K562 (cell line): Measurements from ENCODE around the gene FBXW11. TPM values are rescaled to one million over a fixed set of nuclear protein-coding genes. Genes with fewer than 3 reads are reported as not detected.

ENCODE experiments used
- ATAC-seq: fragments of 200-7000 bp; cut with Tn5 transposase; 3 replicates; pipeline ENCODE4 v1.9.1; 2020; ENCODE audit warnings: moderate library complexity
- BruUV-seq: library from RNA; stranded (reverse); fragments of 400-500 nt; replicated peaks from 2 replicates; lab custom pipeline; 2021; lab: Mats Ljungman, UMichigan
- CTCF ChIA-PET: fragments of 300-600 bp; formaldehyde crosslinking; extraction: SDS; loops from one replicate; lab custom pipeline; 2021; ENCODE audit warnings: low intra/inter-chr PET ratio; lab: Yijun Ruan, JAX
- POLR2A ChIA-PET: fragments of 300-600, 350-650 bp; sonication (Branson Sonifier 250); formaldehyde crosslinking; extraction: SDS; loops from one replicate; lab custom pipeline; 2021; ENCODE audit warnings: antibody characterized with exemption, inconsistent platforms; lab: Yijun Ruan, JAX
- DNase-seq, 4 experiments: peaks; one replicate each; pipeline versions ENCODE4 v3.0.0 to v3.0.0-alpha.2; 2011 to 2018; ENCODE audit warnings: low spot score in 3 of 4, mixed read lengths in 3 of 4; ENCODE audit errors: extremely low read depth in 1 of 4
- FAIRE-seq: peaks from 2 replicates; lab custom pipeline; 2011; peaks lifted over from hg19 to GRCh38; lab: Jason Lieb, UNC
- H2AFZ ChIP-seq: 2 replicates; pipeline ENCODE4 v1.6.0; 2011; ENCODE audit warnings: low read depth, low read length, control low read depth, inconsistent platforms
- H3K27ac ChIP-seq: fragments of 200-600 bp; 3 replicates; pipeline ENCODE4 v1.8.0; 2011; ENCODE audit warnings: low read depth, mild to moderate bottlenecking, control low read depth, inconsistent platforms, low read length, moderate library complexity, mixed read lengths; ENCODE audit errors: extremely low read depth
- H3K27me3 ChIP-seq, 2 experiments: fragments of 300-600 bp in 1 of 2; 2 replicates in 1 of 2; 3 replicates in 1 of 2; pipeline versions ENCODE4 v1.6.0 to v1.8.0; 2011; ENCODE audit warnings: inconsistent platforms in 2 of 2, low read length in 2 of 2, mild to moderate bottlenecking in 1 of 2, mixed read lengths in 1 of 2, moderate library complexity in 1 of 2; ENCODE audit not compliant: control insufficient read depth in 2 of 2, insufficient read depth in 2 of 2
- H3K36me3 ChIP-seq: fragments of 300-600 bp; 3 replicates; pipeline ENCODE4 v1.8.0; 2011; ENCODE audit warnings: mild to moderate bottlenecking, low read length, inconsistent platforms; ENCODE audit not compliant: control insufficient read depth, insufficient read depth
- H3K4me1 ChIP-seq, 2 experiments: fragments of 200-600 bp in 1 of 2; replicated peaks in 1 of 2; 2 replicates in 1 of 2; 3 replicates in 1 of 2; pipeline versions ENCODE4 v1.5.1 to v1.8.0; 2011; ENCODE audit warnings: inconsistent platforms in 2 of 2, low read length in 2 of 2, mild to moderate bottlenecking in 1 of 2, mixed read lengths in 1 of 2, moderate library complexity in 1 of 2; ENCODE audit not compliant: control insufficient read depth in 2 of 2, insufficient read depth in 2 of 2
- H3K4me2 ChIP-seq: 2 replicates; pipeline ENCODE4 v1.6.1; 2011; ENCODE audit warnings: low read length, control low read depth, inconsistent platforms, mixed read lengths; ENCODE audit not compliant: insufficient read depth
- H3K4me3 ChIP-seq: fragments of 200-600 bp; sonication (generic), shearing (Covaris generic); 2 replicates; pipeline ENCODE4 v1.5.1; 2016; ENCODE audit warnings: control low read depth, inconsistent platforms
- H3K79me2 ChIP-seq: fragments of 200-600 bp; 3 replicates; pipeline ENCODE4 v1.8.0; 2011; ENCODE audit warnings: low read length, inconsistent platforms; ENCODE audit not compliant: control insufficient read depth, insufficient read depth
- H3K9ac ChIP-seq, 2 experiments: 2 replicates each; pipeline versions ENCODE4 v1.6.0 to v1.6.1; 2011; ENCODE audit warnings: low read depth in 2 of 2, low read length in 2 of 2, control low read depth in 1 of 2, inconsistent platforms in 1 of 2, mild to moderate bottlenecking in 1 of 2, mixed read lengths in 1 of 2; ENCODE audit not compliant: insufficient read depth in 1 of 2
- H3K9me1 ChIP-seq: one replicate; pipeline ENCODE4 v1.6.0; 2011; ENCODE audit warnings: inconsistent platforms, mild to moderate bottlenecking, low read length, moderate library complexity; ENCODE audit not compliant: control insufficient read depth, insufficient read depth
- H3K9me3 ChIP-seq: replicated peaks from 2 replicates; pipeline ENCODE4 v1.5.1; 2011; ENCODE audit warnings: low read depth, low read length, inconsistent platforms; ENCODE audit not compliant: control insufficient read depth, insufficient read depth
- H4K20me1 ChIP-seq: replicated peaks from 2 replicates; pipeline ENCODE4 v1.6.1; 2011; ENCODE audit warnings: low read length, inconsistent platforms, mixed read lengths; ENCODE audit not compliant: control insufficient read depth, insufficient read depth
- ARID2 ChIP-seq: fragments of 450-650 bp; IDR thresholded peaks from 2 replicates; pipeline ENCODE4 v1.6.1; 2017; ENCODE audit warnings: antibody characterized with exemption, mild to moderate bottlenecking
- MAFK ChIP-seq: IDR thresholded peaks from 2 replicates; pipeline ENCODE4 v1.6.1; 2011; ENCODE audit warnings: low read length, improper control_type of control experiment
- MTA3 ChIP-seq: fragments of 450-650 bp; formaldehyde crosslinking; IDR thresholded peaks from 2 replicates; pipeline ENCODE4 v1.6.1; 2017; ENCODE audit warnings: mild to moderate bottlenecking, borderline replicate concordance
- NFE2L1 ChIP-seq: fragments of 450-650 bp; IDR thresholded peaks from 2 replicates; pipeline ENCODE4 v1.6.1; 2016; ENCODE audit warnings: missing genetic modification characterization, low read depth, mild to moderate bottlenecking, missing compliant biosample characterization, moderate library complexity, borderline replicate concordance
- POLR2G ChIP-seq: fragments of 200-400 bp; formaldehyde crosslinking; IDR thresholded peaks from 2 replicates; pipeline ENCODE4 v1.6.1; 2017; ENCODE audit warnings: low read depth, mild to moderate bottlenecking, antibody characterized with exemption, low read length, moderate library complexity
- RHOXF2B ChIP-seq: fragments of 250-450 bp; sonication (Bioruptor Pico); conservative IDR thresholded peaks from 2 replicates; pipeline ENCODE4 v1.5.1; 2021
- ZMIZ1 ChIP-seq, 2 experiments: fragments of 150-350 bp in 1 of 2; IDR thresholded peaks; 2 replicates each; pipeline ENCODE4 v1.6.1; 2012 to 2016; ENCODE audit warnings: low read depth in 2 of 2, low read length in 2 of 2, mild to moderate bottlenecking in 1 of 2, moderate library complexity in 1 of 2
- ZNF431 ChIP-seq: sonication (generic); formaldehyde crosslinking; IDR thresholded peaks from 2 replicates; pipeline ENCODE4 v1.8.0; 2022; ENCODE audit warnings: mild to moderate bottlenecking, missing genetic modification reagents
- ZNF655 ChIP-seq: fragments of 250-450 bp; sonication (Bioruptor Pico); IDR thresholded peaks from 2 replicates; pipeline ENCODE4 v1.5.0; 2021
- WGBS: fragments of 100-300 bp; shearing (Covaris generic); methylation state at CpG from one replicate; pipeline ENCODE4 v1.1.6; 2016; ENCODE audit warnings: low coverage, mixed read lengths; ENCODE audit not compliant: insufficient coverage; ENCODE audit errors: missing lambda C conversion rate; 5-methylcytosine and 5-hydroxymethylcytosine counted together
- in situ Hi-C: fragments of 300-500 bp; cut with MboI; formaldehyde crosslinking; loops from 4 replicates; pipeline ENCODE4 v1.15.0; 2018; ENCODE audit warnings: inconsistent platforms, mixed read lengths
- intact Hi-C: fragments of 100-400 bp; cut with micrococcal nuclease; formaldehyde crosslinking; loops from 2 replicates; pipeline ENCODE4 v1.14.2; 2022
- polyA plus RNA-seq, 8 experiments: library from polyadenylated mRNA; depleted of rRNA in 4 of 8; stranded (reverse) in 5 of 8; unstranded in 3 of 8; fragments of >200 nt; fragmentation: Nextera tagmentation in 2 of 8; fragmentation: Illumina TruSeq in 1 of 8; extraction: Ambion mirVana in 2 of 8; extraction: Trizol in 1 of 8; gene quantifications; 2 replicates each; pipeline versions ENCODE4 v1.2.1 to v1.2.3, GENCODE V29; 2011 to 2014; ENCODE audit warnings: inconsistent platforms in 1 of 8, missing spikeins in 1 of 8
- total RNA-seq, 7 experiments: library from RNA; depleted of rRNA in 6 of 7; stranded (reverse); fragments of >200 nt in 6 of 7; fragmentation: Illumina TruSeq in 2 of 7; extraction: Trizol in 2 of 7; gene quantifications; 2 replicates each; pipeline versions ENCODE4 v1.2.1 to v1.2.3, GENCODE V29; 2011 to 2021; ENCODE audit warnings: low replicate concordance in 1 of 7

FBXW11 gene
- total and polyA plus RNA-seq, 9 of the 15 experiments (the other 6 are each of a cell fraction or from before 2014, with no cell fraction given), result 3.0 to 28.6 (median 23.6) TPM

DNA sequence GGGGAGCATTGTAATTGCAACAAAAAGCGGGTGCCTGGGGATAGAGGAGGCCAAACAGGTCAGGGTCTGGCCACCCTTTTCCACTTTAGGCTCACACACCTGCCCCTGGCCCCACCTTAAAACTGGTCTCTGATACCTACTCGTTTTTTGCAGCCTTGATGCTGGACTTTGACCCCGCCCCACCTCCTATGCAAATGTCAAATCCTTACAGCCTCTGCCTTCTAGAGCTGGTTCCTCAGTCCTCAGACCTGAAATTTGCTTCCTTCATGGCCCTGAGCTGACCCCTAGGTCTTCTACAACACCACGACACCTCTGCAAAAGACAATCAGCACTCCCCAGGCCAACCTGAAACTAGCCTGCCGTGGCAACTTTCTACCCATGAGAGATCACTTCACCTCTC is 183.2 kb downstream of the FBXW11 start:
- no peak for ATAC-seq
- no peak overlapping the region for H3K27ac ChIP-seq
- no peak overlapping the region for H3K4me2 ChIP-seq
- no TSS peak for BruUV-seq
- no peaks in the 10 kb centered on the region for H3K36me3 ChIP-seq
- peaks cover 3 to 38% of the 10 kb centered on the region in 2 experiments; a peak in 4 of 5 replicates for H3K27me3 ChIP-seq
- in situ Hi-C loops, result no loop called here
- TF ChIP-seq MTA3 (no peak), ARID2 (no peak)
- no peaks in the 10 kb centered on the region for H3K9me3 ChIP-seq
- H2AFZ ChIP-seq, result no peak overlapping the region
- H3K9me1 ChIP-seq, result peaks cover 3% of the 10 kb centered on the region
- no peak for FAIRE-seq
- no peak overlapping the region for H3K9ac ChIP-seq
- CTCF ChIA-PET, result no interaction called here
- H3K4me1 ChIP-seq, result no peaks in the 10 kb centered on the region
- no peak overlapping the region for H3K4me3 ChIP-seq
- H4K20me1 ChIP-seq, result no peaks in the 10 kb centered on the region; the same call in 1 of the 2 replicates
- no peak for DNase-seq
- no peaks in the 10 kb centered on the region for H3K79me2 ChIP-seq
- POLR2A ChIA-PET, result interaction anchor here (0.6 to 3.4 kb wide), 4 partner anchors 9 to 1360 kb away, joined by 3 to 11 read pairs (median 4); no protein-coding TSS in a partner anchor
- WGBS, result 2% methylated on average over 5 of the region's 5 CpGs
- intact Hi-C loops, result no loop called here

GRCh38 chr5:171821286-171821685 is 185.2 kb downstream of the FBXW11 start:
- Histone ChIP-seq H3K36me3 (no peaks in the 10 kb centered on the region), H3K4me3 (no peak overlapping the region), H3K4me2 (no peak overlapping the region), H3K9me3 (no peaks in the 10 kb centered on the region), H3K27me3 (peaks cover 3 to 46% of the 10 kb centered on the region in 2 experiments; a peak in 4 of 5 replicates), H4K20me1 (no peaks in the 10 kb centered on the region; the same call in 1 of the 2 replicates), H3K4me1 (no peaks in the 10 kb centered on the region), H3K9ac (no peak overlapping the region), H3K9me1 (peaks cover 3% of the 10 kb centered on the region), H2AFZ (no peak overlapping the region), H3K79me2 (no peaks in the 10 kb centered on the region), H3K27ac (no peak overlapping the region)
- WGBS, result 0% methylated on average over 4 of the region's 4 CpGs
- ATAC-seq (no peak), DNase-seq (no peak), FAIRE-seq (no peak)
- intact Hi-C loops, result no loop called here
- BruUV-seq, result no TSS peak
- in situ Hi-C loops, result no loop called here
- ChIA-PET CTCF (no interaction called here), POLR2A (interaction anchor here (0.6 to 3.4 kb wide), 3 partner anchors 20 to 97 kb away, joined by 3 to 11 read pairs (median 3); no protein-coding TSS in a partner anchor)
- TF ChIP-seq MAFK, result no peak
- no peak for TF ChIP-seq RHOXF2B (CRISPR knock-in tag)
- TF ChIP-seq POLR2G, result no peak
- TF ChIP-seq NFE2L1 (tag), result no peak
- TF ChIP-seq ZNF655 (CRISPR knock-in tag), result no peak
- no peak for TF ChIP-seq ZNF431 (CRISPR knock-in tag)
- no peak for TF ChIP-seq ZMIZ1 (IDR thresholded peaks at IDR 0.05; ENCODE audit: low read depth in 2 of 2, low read length in 2 of 2)
